Activated CD8-positive, alpha-beta memory T cell treated with anti-CD3 and anti-CD28 coated beads, Interleukin-2, amount 50 U/mL, for 1 hour (primary cell): ENCODE data around the gene MIB1.
"Not testable (repeated sequence)": the region's sequence is repeated elsewhere in the genome, so short reads cannot be mapped to it uniquely, and the experiment has no call there.

ENCODE experiments used
- DNase-seq: peaks from one replicate; pipeline ENCODE4 v3.0.0-alpha.2; 2020; ENCODE audit errors: extremely low read depth

MIB1 gene

DNA sequence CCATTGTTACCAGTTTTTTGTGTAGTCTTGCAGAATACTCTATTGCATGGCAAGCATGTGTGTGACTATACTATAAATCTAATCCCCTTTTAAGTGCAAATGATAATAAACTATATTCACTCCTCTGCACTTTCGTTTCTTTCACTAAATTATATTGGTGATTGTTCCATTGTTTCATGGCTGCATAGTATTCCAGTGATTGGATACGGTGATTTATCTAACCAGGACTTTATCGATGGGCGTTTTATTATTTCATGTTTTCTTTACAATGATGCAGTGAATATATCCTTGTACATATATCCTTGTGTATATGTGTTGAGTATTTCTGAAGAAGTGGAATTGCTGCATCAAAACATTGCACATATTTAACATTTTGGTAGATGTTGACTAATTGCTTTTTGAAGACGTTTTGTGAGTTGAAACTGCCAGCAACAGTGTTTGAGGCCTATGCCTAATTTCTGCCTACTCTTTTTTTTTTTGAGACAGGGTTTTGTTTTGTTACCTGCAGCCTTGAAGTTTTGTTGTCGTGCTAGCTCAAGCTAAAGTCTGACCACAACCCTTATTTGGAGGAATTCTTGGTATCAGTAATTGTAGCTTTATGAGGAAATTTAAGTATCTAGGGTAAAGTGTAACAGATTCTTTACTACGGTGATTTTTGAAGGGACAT, 2.7 kb downstream of the MIB1 start:
- DNase-seq = no peak

DNA sequence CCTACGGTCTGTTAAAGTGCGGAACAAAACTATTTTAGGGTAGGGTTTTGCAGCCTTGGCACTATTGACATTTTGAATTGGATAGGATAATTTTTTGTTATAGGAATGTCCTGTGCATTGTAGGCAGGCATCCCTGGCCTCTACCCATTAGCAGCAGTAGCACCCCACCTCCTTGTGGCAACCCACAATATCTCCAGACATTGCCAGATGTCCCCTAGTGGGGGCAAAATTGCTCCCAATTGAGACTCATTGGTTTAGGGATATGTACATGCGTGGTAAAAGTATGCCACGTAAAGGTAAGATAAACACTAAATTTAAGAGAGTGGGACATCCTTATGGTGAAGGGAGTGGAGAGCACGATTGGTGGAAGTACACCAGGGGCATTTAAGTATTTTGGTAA, 4.6 kb downstream of the MIB1 start:
- DNase-seq = no peak

DNA sequence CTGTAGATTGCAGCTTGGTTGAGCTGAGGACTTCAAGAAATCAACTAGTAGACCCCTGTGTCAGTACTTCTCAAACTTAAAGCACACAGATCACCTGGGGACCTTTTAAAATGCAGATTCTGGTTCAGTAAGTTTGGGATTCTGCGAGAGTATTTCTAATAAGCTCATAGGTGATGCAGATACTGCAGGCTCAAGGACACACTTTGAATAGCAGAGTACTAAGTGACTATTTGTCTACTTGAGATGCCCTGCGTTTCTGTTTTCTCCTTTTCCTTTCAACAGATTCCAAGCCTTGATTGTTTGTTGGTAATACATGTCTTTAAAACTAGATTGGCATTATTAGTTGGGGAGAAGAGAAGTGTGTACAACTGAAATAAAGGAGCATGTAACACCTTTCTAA, 6.7 kb downstream of the MIB1 start:
- DNase-seq = no peak

DNA sequence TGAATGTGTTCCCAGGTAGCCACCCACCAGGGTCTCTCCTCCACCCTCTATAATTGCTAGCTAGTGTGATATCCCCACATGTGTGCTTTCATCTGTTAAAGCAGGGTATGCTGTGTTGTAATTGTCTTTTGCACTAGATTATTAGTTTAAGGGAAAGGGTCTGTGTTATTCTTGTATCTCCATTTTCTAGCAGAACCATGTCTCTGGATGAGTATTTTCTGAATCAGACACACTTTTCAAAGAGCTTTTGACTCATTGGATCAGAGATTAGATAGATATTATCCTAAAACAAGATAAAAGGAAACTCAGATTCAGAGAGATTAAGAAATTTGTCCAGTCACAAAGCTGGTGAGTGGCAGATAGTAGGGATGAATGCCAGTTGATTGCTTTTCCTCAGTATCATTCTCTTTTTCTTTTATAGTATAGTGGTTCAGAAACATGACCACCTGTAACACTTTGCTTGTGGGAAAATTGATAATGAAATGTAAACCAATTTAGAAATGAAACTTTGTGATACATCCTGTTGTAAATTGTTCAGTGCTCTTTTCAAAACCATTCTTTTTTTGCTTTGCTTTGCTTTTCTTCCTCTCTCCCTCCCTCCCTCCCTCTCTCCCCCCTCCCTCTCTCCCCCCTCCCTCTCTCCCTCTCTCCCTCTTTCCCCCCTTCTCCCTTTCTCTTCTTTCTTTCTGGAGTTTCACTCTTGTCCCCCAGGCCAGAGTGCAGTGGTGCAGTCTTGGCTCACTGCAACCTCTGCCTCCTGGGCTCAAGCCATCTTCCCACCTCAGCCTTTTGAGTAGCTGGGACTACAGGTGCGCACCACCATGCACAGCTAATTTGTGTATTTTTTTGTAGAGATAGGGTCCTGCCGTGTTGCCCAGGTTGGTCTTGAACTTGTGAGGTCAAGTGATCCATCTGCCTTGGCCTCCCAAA, 7.4 kb downstream of the MIB1 start:
- DNase-seq = no peak

DNA sequence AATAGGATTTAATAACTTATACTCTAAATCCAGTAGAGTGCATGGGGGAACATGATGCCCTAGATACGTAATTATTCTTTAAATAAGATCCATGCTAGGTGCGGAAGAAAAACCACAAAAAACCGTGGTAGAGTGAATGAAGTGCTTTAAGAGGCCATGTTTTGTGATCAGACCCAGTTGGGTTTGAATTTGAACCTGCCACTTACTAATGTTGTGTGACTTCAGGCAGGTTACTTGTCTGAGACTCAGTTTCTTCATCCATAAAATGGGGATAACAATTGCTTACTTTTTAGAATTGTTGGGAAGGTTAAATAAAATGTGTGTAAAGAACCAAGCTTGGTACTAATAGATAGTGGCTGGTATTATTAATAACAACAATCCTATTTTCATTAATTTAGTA, 17.2 kb downstream of the MIB1 start:
- no peak for DNase-seq

DNA sequence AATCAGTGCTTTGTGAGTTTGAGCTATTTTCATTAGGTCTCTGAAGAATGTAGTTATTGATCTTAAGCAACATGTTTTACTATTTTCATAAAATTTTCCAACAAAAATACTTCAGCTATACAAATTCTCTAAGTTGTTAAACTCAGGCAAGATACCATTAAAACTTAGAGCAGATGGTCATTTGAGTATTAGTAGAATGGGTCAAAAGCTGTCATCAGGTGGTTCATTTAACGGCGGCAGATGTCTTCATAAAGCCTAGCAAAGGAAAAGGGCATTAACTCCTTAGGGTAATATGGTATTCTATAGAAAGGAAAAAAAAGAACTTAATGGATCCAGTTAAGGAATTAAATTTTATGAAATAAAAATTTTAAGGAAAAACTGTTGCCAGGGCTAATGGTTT, 19.2 kb downstream of the MIB1 start:
- no peak for DNase-seq

DNA sequence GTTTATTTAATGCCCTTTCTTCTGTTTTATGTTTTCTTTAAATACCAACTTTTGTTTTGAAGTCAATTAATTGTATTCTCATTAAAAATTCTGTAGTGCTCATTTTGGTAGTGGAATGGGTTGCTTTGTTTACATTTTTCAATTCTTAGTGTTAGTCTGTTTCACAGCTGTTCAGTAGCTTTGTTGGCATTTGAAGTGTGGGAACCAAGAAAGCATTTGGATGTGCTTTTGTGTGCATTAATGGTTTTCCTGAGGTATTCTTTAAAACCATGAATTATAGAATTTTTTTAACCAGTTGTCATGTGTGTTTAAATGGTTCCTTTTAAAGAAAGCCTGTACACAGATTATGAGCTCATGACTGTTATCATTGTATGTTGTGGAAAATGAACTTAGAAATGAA, 19.7 kb downstream of the MIB1 start:
- no peak for DNase-seq

DNA sequence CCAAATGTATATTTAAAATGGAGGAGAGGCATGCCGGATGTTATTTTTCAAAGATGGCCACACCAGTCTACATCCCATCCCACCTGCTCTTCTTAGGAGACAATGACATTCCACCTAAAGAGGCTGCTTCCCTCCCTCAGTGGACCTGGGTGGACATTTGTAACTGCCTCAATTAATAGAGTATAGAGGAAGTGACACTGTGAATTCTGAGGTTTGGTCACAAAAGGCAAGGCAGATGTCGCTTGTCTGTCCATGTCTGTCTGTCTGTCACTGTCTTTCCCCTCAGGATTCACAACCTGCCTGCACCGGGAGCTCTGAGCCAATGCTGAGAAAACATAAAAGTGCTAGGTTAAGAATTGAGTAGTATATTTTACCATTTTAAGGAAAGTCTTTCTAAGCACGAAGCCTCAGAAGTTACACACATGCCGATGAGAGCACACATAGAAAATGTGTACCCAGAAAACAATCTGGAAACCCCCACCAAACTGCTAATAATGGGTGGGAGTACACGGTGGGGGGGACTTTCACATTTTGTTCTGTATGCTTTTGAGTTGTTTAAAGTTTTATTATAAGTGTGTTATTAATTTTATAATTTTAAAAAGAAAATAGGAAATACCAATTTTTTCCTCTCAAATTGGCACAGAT, 21.0 kb downstream of the MIB1 start:
- DNase-seq = no peak

DNA sequence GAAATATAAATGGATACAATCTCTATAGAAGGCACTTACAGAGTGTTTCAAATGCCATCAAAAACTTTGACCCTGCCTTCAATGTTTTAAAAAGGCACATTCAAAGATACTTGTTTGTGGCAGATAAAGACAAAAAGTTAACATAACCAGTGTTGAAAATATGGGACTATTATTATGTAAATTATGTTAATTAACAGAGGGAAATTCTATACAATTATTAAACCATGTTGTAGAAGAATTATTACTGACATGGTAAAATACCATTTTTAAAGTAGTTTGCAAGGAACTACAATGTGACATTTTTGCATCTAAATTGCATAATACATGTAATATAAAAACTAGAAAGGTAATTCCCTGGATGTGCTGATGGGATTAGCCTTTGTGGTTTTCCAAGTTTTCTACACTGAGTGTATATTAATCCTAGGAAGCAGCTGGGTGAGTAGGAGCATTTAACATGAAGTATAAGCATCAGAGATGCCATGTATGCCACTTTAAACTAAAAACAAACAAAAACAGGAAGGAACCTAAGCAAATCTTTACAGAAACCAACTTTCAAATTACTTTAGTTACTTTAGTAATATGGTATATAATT, 21.7 kb downstream of the MIB1 start:
- no peak for DNase-seq

DNA sequence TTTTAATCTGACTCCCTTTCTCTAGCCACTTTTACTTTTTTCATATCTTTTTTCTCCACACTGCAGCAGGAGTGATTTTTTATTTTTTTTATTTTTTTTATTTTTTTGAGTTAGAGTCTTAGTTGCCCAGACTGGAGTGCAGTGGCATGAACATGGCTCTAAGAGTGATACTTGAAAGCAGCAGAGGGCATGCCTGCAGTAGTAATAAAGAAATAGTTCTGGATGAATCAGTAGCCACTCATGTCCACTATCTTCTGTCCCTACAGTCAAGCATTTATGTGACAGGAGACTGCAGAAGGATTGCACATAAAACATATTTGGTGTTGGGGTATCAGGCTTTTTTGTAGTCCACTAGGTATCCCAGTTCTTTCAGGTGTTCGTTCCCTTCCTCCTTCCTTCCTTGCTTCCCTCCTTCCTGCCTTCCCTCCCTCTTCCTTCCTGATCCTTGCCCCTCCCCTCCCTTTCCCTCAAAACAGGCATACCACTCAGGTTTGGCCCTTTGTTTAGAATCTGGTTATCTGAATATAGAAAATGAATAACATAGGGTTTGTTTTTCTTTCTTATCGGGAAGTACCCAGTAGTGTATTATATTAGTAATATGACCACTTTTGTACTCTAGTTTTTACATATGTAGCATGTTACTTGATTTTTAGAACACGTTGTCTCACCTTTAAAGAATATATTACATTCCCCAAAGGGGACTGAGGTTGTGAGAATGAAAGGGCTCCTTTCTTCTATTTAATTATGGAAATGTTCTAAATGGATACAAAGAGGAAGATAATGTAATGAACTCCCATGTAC, 23.5 kb downstream of the MIB1 start:
- DNase-seq = no peak

DNA sequence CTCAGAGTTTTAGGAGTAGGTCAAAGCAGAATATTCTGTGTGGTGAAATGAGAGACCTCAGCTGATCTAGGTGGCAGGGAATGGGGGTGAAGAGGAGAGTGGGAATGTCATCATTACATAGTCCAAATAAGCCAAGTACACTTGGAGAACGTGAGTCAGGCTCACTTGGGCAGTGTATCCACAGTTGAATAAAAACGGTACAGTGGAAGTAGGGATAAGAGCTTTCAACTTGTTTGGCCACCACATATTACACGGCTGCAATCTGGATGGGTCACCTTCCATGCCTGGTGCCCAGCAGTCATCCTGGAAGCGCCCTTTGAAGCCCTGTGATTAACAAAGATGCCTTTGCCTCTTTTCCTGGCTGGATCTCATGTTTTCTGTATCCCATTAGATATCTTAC, 28.6 kb downstream of the MIB1 start:
- no peak for DNase-seq

DNA sequence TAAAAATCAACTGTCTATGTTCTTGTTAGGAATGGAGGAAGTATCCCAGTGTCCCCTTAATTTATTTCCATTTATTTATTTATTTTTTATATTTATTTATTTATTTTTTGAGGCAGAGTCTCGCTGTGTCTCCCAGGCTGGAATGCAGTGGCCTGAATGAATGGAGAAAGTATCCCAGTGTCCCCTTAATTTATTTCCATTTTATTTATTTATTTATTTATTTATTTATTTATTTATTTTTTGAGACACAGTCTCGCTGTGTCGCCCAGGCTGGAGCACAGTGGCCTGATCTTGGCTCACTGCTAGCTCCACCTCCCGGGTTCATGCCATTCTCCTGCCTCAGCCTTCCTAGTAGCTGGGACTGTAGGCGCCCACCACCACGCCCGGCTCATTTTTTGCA, 34.1 kb downstream of the MIB1 start:
- no peak for DNase-seq

DNA sequence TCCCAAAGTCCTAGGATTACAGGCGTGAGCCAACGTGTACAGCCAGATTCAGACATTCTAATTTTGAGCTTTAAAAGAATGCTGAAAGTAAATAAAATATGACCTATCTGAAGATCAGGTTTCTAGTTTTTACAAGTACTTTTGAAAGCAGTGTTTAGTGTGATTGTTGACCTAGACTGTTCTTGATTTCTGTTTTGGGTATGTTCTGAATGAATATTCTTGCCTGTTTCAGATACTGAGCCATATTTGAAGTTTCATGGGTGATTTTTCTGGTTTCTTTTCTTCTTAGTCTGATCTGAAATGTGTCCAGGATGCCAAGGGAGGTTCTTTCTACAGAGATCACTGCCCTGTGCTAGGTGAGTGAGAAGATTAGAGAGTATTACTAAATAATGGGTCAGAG, 37.2 kb downstream of the MIB1 start:
- no peak for DNase-seq

DNA sequence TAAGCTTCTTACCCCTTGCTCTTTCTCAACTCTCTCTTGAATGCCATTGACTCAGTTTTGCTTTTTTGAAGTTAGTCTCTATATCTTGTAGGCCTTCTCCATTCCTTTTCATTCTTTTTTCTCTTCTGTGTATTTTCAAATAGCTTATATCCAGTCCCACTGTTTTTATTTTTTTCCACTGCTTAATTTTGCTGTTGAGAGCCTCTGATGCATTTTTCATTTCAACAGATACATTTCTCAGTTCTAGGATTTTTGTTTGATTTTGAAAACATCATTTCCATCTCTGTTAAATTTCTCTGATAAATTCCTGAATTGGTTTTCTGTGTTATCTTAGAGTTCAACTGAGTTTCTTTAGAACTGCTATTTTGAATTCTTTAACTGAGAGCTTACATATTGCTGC, 45.9 kb downstream of the MIB1 start:
- DNase-seq = no peak

DNA sequence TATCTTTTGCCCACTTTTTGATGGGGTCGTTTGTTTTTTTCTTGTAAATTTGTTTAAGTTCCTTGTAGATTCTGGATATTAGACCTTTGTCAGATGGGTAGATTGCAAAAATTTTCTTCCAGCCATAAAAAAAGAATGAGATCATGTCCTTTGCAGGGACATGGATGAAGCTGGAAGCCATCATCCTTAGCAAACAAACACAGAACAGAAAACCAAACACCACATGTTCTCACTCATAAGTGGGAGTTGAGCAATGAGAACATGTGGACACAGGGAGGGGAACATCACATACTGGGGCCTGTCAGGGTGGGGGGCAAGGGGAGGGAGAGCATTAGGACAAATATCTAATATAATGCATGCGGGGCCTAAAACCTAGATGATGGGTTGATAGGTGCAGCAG, 55.5 kb downstream of the MIB1 start:
- not testable (repeated sequence) for DNase-seq

DNA sequence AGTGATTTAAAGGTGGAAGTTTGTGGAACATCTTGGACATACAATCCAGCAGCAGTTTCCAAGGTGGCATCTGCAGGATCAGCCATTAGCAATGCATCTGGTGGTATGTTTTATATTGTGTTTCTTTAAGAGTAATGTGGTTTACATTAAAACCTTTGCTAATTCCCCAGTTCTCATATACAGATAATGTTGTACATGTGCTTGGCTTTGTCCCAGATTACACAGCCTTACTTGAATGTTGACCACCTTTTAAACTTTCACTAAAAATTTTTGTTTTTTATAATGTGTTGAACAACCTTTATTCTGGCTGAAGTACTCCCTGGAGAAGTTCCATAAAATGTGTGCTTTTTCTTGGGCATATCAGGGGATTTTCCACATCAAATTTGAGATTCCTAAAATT, 57.5 kb downstream of the MIB1 start:
- DNase-seq = no peak

DNA sequence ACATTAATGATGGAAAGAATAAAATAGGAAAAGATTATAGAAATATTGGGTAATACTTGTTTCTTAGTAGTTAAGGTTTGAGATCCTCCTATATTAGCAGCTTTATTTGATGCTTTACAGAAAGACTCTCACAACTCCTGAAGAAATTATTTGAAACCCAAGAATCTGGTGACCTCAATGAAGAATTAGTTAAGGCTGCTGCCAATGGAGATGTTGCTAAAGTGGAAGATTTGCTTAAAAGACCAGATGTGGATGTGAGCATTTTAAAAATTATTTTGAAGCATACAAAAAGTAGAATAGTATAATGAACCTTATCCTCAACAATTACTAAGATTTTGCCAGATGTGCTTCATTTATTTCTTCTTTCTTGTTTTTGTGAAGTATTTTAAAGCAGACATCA, 59.1 kb downstream of the MIB1 start:
- no peak for DNase-seq

DNA sequence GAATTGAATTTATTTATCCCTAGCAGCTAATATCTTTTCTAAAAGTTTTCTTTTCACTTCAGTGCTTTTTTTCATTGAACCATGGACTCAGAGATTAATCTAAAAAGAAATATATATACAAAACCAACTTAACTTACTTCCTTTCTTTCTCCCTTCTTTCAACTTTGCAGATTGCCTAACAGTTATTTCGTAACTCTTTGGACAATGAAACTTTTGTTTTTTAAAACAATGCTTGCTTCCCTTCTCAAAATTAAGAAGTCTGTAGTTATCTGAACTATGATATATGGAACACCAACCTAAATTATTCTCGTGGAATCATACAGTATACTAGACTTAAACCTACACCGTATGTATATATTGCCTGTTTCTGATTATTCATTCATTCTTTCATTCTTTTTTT, 62.9 kb downstream of the MIB1 start:
- DNase-seq = no peak

DNA sequence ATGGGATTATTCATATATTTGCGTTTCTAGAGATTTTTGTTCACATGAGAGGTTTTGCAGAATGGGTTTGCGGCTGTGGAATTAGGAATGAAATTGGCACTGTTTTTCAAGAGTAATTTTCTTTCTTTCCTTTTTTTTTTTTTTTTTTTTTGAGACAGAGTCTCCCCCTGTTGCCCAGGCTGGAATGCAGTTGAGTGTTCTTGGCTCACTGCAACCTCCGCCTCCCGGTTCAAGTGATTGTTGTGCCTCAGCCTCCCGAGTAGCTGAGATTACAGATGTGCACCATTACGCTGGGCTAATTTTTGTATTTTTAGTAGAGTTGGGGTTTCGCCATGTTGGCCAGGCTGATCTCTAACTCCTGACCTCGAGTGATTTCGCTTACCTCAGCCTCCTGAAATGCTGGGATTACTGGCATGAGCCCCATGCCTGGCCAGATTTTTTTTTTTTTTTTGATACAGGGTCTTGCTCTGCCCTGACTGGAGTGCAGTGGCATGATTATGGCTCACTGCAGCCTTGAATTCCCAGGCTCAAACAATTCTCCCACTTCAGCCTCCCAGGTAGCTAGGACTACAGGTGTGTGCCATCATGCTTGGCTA, 65.3 kb downstream of the MIB1 start:
- no peak for DNase-seq

DNA sequence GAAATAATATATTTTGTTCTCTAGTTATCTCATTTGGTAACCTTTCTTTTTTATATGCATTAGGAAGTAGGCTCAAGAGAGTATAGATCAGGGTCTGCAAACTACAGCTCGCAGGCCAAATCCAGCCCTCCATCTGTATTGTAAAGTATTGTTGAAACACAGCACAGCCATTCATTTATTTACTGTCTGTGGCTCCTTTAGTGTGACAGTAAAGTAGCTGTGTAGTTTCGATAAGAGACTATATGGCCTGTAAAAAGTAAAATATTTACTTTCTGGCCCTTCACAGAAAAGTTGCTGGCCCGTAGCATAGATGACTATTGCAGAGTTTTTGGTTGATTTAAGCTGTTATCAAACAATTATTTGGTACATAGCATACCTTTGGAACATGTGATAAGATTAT, 67.6 kb downstream of the MIB1 start:
- DNase-seq = no peak

DNA sequence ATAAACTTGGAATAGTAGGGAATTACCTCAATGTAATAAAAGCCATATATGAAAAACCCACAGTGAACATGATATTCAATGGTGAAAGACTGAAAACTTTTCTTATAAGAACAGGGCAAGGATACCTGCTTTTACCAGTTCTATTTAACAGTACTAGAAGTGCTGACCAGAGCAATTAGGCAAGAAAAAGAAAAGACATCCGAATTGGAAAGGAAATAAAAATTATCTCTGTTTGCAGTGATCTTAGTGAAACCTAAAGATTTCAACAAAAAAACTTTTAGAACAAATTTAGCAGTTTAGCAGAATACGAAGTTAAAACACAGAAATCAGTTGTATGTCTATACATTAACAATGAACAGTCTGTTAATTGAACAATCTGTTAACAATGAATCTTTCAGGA, 69.1 kb downstream of the MIB1 start:
- no peak for DNase-seq
